GM12875 (cell line): ENCODE measurements around the gene TNNC2.

ENCODE experiments used
- H3K4me3 ChIP-seq: one replicate; pipeline ENCODE4 v1.5.1; 2011; ENCODE audit warnings: low read depth, low read length, control low read depth
- TF ChIP-seq, protein P1 (sequence below): IDR thresholded peaks from 2 replicates; pipeline ENCODE4 v1.5.1; 2011; ENCODE audit warnings: low read depth, mild to moderate bottlenecking, control low read depth, inconsistent platforms, low read length, moderate library complexity, borderline replicate concordance; ENCODE audit not compliant: insufficient read depth

TNNC2 gene

GRCh38 chr20:45857114-45857881 lies 30.2 kb upstream of the TNNC2 start, which contains the start of the genes ACOT8 and ZSWIM3:
Gene ACOT8 (minus strand): TSS chr20:45857392. CDS start chr20:45857315, 77 bp downstream.
Gene ZSWIM3 (plus strand): TSS chr20:45857614. CDS start chr20:45857826, 212 bp downstream.
- H3K4me3 ChIP-seq: peak within 1 kb of the TSS; percentile 62
- TF ChIP-seq, protein P1, sequence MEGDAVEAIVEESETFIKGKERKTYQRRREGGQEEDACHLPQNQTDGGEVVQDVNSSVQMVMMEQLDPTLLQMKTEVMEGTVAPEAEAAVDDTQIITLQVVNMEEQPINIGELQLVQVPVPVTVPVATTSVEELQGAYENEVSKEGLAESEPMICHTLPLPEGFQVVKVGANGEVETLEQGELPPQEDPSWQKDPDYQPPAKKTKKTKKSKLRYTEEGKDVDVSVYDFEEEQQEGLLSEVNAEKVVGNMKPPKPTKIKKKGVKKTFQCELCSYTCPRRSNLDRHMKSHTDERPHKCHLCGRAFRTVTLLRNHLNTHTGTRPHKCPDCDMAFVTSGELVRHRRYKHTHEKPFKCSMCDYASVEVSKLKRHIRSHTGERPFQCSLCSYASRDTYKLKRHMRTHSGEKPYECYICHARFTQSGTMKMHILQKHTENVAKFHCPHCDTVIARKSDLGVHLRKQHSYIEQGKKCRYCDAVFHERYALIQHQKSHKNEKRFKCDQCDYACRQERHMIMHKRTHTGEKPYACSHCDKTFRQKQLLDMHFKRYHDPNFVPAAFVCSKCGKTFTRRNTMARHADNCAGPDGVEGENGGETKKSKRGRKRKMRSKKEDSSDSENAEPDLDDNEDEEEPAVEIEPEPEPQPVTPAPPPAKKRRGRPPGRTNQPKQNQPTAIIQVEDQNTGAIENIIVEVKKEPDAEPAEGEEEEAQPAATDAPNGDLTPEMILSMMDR: no peak

DNA sequence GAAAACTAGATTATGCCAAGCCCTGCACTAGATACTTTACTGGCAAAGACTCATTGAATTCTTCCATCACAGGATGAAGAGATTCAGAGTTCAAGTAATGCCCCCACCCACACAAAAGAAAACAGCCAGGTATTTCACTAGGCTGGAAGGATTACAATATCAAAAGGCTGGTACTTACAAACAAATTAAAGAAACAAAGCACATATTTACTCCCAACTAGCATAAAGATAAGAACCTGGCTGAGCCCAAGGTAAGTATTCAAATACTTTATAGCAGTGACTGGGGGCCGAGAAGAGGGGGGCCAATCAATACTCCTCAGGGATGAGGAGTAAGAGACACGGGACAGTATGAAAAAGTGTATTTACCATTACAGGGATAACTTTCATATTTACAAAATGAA lies 26.4 kb upstream of the TNNC2 start:
- no peak overlapping the region for H3K4me3 ChIP-seq
- TF ChIP-seq, protein P1: no peak

DNA sequence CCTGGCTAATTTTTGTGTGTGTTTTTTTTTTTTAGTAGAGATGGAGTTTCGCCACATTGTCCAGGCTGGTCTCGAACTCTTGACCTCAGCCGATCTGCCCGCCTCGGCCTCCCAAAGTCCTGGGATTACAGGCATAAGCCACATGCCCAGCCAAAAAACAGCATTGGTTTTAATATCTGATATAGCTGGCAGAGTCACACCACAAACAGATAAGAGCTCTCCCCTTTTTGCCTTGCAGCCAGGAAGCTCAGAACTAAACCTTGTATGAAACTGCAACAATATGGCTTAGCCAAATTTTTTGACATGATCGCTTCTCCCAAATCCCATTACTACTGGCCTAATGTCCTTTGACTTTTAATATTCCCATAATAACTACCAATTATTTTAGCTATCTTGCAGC lies 25.2 kb upstream of the TNNC2 start:
- no peak overlapping the region for H3K4me3 ChIP-seq
- TF ChIP-seq, protein P1: no peak

DNA sequence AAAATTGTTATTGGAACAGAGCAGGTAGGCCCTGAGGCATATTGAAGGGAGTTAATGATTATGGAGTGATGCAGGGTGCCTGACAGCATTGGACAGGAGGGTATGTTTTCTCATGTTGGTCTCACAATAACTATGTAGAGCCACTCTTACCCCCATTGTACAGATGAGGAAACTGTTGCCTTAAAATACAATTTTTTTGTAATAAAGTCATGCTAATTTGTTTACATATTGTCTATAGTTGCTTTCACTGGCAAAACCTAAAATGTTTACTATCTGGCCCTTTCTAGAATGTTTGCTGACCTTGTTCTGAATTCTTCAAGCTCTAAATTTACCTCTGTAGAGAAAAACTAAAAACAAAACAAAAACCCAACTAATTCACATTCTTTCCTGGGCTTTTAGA lies 24.4 kb upstream of the TNNC2 start:
- no peak overlapping the region for H3K4me3 ChIP-seq
- TF ChIP-seq, protein P1: no peak

DNA sequence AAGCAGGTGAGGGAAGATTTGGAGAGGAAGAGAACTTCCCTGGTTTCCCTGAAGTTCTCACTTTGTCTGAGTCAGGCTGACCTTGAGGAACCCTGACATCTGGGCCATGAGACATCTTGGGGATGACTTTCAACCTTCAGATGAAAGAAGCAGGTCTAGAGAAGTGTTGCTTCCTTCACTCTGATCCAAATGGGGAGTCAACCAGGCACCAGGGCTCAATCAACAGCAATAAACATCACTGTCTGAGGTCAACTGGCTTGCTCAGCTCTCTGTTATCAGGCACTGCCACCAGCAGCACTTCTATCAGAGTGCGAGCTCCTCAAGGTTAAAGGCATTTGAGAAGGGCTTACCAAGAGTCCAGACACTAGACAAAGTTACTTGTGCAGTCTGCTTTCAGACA lies 23.8 kb upstream of the TNNC2 start:
- no peak overlapping the region for H3K4me3 ChIP-seq
- TF ChIP-seq, protein P1: no peak

DNA sequence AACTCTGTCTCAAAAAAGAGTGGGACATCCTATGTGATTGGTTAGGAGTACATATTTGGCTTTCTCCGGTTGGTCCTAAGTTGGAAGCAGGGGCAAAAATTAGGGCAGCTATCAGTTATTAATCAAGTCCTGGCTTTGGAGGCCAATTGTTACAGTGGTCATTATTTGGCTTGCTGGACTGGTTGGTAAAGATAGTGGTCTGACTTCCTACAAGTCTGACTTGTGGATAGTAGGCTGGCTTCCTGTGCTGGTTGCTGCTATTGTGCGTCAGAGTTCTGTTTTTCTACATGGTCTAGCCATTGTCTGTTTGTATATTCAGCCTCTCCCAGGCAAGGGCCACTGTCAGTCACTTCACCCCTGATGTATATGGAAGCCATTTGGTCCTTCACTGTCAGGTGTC lies 23.1 kb upstream of the TNNC2 start:
- TF ChIP-seq, protein P1: no peak

GRCh38 chr20:45848969-45849582 lies 22.0 kb upstream of the TNNC2 start:
- no peak overlapping the region for H3K4me3 ChIP-seq

More for the DNA sequence above, 23.1 kb upstream of the TNNC2 start:
- no peak overlapping the region for H3K4me3 ChIP-seq

More at GRCh38 chr20:45848969-45849582, 22.0 kb upstream of the TNNC2 start:
- TF ChIP-seq, protein P1: no peak
